GM21825 (cell line): ENCODE data around the gene CCDC12.
A peak's percentile ranks its signal among the peaks of the same experiment; 100 is the strongest.

Experiments used
- ATAC-seq: cut with Tn5 transposase; IDR thresholded peaks from one replicate; pipeline ENCODE4 v1.9.1; 2021; ENCODE audit warnings: mild to moderate bottlenecking, moderate library complexity; ENCODE audit not compliant: unreplicated experiment

Gene CCDC12

GRCh38 chr3:46997453-46998091 lies 21.0 kb upstream of the CCDC12 start:
- ATAC-seq, result no peak

GRCh38 chr3:46996689-46997452 lies 20.3 kb upstream of the CCDC12 start:
- ATAC-seq, result no peak

GRCh38 chr3:46995901-46996562 lies 19.5 kb upstream of the CCDC12 start:
- no peak for ATAC-seq

GRCh38 chr3:46994801-46995731 lies 18.5 kb upstream of the CCDC12 start:
- ATAC-seq, result no peak

GRCh38 chr3:46993986-46994385 lies 17.4 kb upstream of the CCDC12 start:
- no peak for ATAC-seq

GRCh38 chr3:46993292-46993691 lies 16.7 kb upstream of the CCDC12 start:
- no peak for ATAC-seq

- ATAC-seq, result no peak
Observed at GRCh38 chr3:46992231-46992630, 15.7 kb upstream of the CCDC12 start.

GRCh38 chr3:46991406-46992165 lies 15.0 kb upstream of the CCDC12 start:
- ATAC-seq, result no peak

- peak; percentile 39 for ATAC-seq
Observed at GRCh38 chr3:46990573-46991374, 14.2 kb upstream of the CCDC12 start.

- ATAC-seq, result no peak
Observed at GRCh38 chr3:46989146-46989810, 12.7 kb upstream of the CCDC12 start.

- ATAC-seq, result no peak
Observed at GRCh38 chr3:46988616-46989015, 12.1 kb upstream of the CCDC12 start.

GRCh38 chr3:46987743-46988401 lies 11.3 kb upstream of the CCDC12 start:
- ATAC-seq, result peak; percentile 67

GRCh38 chr3:46987319-46987742 lies 10.8 kb upstream of the CCDC12 start:
- no peak for ATAC-seq

GRCh38 chr3:46986782-46987310 lies 10.3 kb upstream of the CCDC12 start:
- ATAC-seq, result no peak

- no peak for ATAC-seq
Observed at GRCh38 chr3:46986055-46986730, 9.6 kb upstream of the CCDC12 start.

GRCh38 chr3:46985588-46985987 lies 9.0 kb upstream of the CCDC12 start:
- ATAC-seq, result no peak
